Measurements from ENCODE around the gene PHGDH.

The PHGDH gene

DNA sequence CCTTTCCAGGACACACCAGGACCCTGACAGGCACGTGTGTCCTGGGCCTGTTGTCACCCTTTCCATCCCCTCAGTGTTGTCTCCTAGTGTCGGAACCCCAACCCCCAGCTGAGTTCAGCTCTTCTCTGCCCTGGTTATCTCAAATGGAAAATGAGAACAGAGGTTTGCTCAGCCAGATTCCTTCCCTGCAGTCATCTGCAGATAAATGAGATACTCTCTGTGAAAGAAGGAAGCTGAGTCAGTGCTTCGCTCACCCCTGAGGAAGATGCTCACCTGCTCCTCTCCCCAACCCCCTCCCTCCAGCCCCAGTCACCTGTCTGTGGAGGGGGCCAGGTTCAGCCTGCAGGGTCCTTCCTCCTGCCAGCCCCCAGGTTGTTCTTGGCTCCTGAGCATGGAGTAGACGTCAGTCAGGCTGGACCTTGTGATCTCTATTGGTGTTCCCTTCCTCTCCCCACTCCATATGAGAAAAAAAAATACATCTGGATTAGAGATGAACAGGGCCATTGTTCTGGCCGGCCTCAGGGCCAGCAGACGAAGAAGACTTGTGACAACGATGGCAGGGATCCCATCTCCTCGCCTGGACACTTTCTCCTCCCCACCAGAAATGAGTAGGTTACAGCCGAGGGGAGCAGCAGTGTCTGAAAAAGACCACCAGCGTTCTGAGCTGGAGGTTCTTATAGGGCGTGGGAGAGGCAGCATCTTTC is 20.9 kb downstream of the PHGDH start:
- no peak for FAIRE-seq

DNA sequence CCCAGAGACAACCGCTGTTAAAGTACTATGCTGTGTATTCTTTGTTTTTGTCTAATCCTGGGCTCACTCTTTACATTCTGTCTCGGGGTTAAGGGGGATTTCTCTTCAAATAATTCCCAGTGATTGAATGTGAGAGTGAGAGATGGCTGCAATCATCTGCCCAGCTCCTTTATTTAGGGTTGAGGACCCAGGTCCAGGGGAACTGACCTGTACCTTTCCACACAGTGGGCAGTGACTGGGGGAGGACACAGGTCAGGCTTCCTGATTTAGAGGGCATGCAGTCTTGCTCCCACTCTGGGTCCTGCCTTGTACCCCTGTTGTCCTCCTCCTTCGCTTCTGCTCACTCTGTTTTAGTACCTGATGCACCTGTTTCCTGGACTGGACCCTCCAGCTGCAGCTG is 22.0 kb downstream of the PHGDH start:
- no peak for FAIRE-seq

DNA sequence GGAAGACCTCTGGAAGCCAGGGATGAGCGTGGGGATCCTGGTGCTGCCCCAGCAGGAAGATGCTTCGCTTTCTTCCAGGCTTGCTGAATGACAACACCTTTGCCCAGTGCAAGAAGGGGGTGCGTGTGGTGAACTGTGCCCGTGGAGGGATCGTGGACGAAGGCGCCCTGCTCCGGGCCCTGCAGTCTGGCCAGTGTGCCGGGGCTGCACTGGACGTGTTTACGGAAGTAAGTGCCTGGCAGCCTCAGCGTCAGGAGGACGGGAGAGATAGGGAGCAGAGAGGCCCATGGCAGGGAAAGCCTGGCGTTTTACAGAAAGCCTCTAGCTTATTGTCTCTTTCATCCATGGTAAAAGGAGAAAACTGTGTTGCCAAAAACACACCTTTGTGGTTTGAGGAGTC is 23.5 kb downstream of the PHGDH start:
- no peak for FAIRE-seq

DNA sequence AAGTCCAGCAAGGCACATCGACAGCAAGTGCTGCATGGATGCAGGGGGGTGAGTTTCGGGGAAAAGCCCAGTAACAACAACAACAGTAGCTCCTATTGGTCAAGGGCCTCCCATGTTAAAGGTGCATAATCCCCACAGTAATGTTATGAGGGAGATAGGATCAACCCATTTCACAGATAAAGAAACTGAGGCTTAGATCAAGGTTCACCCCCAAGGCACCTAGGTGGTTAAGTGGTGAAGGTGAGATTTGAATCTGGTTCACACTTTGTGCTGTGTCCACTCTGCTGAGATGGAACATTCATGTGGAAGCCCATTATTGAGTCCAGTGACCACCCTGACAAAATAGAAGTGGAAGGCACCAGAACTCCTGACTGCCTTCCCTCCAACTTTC is 24.9 kb downstream of the PHGDH start:
- no peak for FAIRE-seq

DNA sequence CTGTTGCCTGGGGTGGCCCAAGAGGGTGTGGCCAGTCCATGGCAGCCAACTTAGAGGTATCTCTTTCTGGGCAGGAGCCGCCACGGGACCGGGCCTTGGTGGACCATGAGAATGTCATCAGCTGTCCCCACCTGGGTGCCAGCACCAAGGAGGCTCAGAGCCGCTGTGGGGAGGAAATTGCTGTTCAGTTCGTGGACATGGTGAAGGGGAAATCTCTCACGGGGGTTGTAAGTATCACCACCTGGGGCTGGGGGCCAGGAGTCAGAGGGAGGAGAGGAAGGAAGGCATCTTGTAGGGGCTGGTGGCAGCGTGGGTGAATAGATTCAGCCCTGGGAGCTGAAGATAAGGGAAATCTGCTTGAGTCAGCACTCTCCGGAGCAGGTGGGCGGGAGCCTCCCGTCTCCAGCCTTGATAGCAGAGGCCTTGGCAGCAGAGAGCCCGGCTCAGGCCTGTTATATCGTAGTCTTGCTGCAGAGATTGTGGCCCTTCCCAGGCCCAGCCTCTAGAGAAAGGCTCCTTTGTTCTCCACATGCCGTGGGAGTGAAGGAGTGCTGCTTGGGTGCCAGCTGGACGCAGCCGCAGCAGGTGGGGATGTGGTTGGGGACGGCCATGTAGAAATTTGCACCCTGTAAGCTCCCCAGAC is 25.4 kb downstream of the PHGDH start:
- no peak for FAIRE-seq

DNA sequence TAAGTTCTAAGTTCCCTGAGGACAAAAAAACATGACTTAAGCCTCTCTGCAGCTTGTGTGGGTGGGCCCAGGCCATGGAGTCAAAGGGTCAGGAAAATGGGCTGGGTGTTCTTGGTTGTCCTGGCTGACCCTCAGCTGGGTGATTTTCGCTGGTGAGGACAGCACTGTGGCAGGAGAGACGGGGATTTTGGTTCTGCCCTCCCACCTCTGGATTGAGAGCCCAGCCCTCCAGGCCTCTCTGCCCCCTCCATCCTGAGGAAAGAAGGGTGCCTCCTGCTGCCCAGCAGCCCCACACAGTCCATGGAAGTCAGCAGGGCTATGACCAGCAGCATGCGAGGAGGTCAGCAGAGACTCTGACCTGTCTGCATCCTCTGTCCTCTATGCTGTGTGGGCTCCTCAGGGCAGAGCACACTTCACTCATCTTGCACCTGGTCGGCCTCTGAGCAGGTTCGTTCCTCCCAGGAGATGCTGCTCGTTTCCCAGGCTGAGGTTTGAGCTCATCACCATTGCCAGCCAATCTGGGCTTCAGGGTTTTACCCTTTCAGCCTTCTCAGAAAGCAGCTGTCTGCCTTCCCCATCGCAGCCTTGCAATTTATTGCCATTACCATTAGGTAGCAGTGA is 26.5 kb downstream of the PHGDH start:
- no peak for FAIRE-seq

DNA sequence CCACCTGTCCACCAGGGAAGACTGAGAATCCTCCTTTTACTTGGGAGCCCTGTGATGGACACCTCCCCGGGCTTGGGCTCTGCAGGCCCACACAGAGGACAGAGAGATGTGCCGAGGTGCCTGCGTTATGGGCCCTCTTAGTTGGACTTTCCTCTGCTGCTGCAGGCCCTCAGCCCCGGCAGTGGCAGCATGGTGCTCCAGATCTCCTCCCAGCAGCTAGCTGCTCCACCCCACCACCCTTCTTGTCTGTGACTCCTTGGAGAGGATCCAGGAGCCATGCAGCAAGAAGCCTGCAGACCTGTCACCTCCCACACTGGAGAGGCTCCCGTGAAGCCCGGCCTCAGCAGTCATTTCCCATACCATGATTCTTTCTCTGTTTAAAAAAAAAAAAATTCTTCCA is 27.4 kb downstream of the PHGDH start:
- FAIRE-seq = no peak

DNA sequence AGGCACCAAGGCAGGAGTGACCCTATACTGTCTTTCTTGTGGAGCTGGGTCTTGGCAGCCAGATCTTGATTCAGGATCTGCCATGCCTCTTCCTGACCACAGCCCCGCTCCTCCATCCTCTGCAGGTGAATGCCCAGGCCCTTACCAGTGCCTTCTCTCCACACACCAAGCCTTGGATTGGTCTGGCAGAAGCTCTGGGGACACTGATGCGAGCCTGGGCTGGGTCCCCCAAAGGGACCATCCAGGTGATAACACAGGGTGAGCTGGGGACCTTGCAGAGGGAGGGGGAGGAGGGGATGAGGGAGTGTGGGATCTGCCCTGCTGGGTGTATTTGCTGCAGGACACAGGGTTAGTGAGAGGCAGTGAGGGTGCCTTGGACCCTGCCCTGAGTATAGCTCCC is 28.5 kb downstream of the PHGDH start:
- no peak for FAIRE-seq

DNA sequence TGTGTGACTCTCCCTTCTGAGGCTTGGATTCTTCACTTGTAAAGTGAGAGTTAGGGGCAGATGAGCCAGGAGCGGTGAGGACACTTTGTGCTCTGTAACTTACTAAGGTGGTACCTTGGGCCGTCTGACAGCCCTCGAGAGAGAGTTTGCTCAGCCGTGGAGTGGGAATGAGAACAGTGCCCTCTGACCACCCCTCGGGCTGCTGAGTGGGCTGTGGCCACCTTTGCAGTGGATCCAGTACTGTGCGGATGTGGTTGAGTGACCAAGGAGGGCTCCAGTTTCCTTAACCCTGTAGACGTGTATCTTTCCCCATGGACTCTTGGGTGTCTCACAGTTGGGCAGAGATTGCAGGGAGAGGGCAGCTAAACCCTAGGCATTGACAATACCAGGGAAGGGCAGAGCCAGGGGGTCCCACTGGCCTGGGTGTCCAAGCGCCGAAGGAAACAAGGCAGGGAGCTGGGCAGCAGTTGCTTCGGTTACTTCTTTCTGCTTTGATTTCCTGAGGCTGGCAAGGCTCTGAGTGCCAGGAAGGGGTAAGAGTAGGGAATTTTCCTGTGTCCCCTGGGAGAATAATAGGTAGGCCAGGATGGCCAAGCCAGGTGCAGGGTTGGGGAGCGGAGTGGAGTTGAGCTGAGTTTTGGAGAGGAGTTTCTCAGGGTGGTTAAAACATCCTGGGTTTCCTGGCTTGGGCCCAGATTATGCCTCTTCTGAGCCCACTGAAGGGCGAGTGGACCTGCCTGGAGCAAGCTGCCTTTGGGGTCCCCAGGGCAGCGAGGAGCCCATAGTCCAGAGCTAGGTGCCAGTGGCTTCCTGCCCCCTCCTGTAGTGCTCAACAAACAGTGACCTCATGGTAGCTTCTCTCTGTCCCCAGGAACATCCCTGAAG is 29.4 kb downstream of the PHGDH start:
- FAIRE-seq = no peak

DNA sequence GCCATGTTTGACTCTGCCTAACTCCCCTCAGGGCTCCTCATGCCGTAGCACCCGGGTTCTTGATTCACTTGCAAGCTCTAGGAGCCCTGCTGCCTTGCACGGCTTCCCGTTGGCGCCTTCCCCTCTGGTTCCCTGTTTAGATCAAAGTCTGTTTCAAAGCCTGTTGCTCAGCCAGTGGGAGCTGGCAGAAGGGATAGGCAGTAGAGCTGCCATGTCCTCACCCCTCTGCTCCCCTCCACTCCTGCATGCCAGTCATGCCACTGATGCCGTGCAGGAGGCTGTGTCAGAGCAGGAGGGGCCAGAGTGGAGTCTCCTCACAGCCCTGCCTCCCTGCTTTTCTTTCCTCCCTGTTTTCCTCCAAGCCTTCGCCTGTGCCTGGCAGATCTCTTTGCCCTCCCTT is 30.5 kb downstream of the PHGDH start:
- FAIRE-seq = no peak

DNA sequence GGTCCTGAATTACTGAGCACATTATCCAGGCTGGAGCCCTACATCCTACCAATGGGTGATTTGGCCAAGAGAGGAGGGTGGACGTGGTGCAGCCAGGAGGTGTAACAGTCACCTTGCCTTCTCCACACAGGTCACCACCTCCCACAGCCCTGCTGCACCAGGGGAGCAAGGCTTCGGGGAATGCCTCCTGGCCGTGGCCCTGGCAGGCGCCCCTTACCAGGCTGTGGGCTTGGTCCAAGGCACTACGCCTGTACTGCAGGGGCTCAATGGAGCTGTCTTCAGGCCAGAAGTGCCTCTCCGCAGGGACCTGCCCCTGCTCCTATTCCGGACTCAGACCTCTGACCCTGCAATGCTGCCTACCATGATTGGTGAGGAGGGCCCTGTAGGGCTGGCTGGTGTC is 30.9 kb downstream of the PHGDH start:
- FAIRE-seq = no peak

DNA sequence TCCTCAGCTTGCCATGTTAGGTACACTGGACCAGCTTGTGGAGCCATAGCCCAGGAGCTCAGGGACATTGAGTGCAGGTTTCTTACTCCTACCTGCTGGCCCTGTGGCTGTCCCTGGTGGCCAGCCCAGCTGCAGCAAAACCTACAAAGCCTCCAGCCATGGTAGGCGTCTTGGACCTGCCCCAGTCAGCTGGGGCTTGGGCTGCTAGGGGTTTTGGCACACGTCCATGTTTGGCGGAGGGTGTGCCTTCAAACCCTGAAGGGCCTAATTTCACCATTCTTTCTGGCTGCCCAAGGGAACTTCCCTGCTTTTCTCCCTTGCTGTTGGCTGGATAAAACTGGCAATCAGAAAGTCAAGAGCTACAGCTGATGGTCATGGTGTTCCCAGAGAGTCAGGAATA is 31.6 kb downstream of the PHGDH start:
- no peak for FAIRE-seq

DNA sequence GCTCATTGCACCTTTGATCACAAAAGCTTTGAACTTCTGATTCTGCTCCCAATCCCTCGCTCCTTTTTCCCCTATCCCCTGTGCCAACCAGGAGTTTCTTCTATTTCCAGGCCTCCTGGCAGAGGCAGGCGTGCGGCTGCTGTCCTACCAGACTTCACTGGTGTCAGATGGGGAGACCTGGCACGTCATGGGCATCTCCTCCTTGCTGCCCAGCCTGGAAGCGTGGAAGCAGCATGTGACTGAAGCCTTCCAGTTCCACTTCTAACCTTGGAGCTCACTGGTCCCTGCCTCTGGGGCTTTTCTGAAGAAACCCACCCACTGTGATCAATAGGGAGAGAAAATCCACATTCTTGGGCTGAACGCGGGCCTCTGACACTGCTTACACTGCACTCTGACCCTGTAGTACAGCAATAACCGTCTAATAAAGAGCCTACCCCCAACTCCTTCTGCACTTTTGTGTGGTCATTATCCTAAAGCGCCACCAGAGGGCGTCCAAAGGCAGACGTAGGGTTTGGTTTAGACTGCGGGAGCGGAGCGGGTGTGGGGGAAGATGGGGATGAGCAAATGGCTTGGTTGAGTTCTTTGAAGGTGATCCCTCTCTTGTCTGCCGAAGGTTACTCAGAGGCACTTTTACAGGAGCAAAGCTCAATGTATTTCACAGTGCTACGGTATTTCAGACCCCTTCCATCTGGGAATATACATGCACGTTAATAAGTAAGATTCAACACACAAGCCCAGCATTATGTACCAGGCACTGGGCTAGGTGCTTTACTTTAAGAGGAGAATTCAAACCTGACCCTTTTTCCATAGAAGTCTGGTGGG is 32.3 kb downstream of the PHGDH start:
- FAIRE-seq = peak; percentile 14

DNA sequence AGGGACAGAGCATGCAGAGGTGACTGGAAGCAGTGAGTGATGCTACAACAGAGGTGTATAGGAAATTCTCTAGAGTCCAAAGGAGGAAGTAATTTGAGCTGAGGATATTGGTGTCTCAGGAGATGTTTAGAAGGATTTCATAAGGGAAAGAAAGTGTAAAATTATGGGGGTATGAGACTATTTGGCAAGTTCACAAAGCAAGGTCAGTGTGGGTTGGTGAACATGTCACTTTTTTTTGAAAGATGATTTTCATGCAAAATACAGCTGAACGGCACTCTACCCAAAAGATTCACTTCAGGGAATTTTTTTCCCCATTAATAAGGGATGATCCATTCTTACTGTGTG is 32.8 kb downstream of the PHGDH start:
- FAIRE-seq = no peak

DNA sequence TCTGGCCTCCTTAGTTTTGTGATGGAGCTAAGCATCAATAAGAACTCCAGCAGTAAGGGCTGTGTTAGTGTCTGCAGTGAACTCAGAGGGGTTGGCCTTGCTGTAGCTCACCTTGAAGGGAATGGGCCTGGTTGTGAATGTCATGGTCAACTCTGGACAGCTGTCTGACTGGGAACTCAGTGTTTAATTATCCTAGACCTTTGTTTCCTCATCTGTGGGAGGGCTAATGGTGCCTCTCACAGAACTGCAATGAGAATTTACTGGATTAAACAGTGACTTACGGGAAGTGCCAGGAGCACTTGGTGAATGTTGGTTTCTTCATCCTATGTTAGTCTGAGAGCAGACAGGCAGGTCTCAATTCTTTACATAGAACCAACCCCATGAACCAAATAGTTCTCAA is 33.3 kb downstream of the PHGDH start:
- FAIRE-seq = no peak

DNA sequence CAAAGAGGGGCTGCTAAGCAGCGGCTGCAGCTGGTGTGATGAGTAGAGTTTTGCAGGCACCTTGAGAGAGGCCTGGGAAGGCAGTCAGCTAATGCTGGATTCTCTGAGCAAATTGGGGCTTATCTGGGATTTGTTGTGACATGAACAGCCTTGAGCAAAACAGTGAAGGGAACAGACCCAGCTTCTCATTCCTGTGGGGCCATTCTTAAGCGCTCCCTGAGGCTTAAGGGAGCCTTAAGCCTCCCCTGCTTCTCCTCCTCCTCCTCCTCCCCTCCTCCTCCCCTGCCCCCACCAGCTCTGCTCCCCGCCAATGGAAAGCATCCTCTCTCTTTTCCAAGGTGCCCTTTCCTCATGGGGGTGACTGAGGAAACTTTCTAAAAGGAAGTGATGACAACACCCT is 35.7 kb downstream of the PHGDH start:
- no peak for FAIRE-seq

DNA sequence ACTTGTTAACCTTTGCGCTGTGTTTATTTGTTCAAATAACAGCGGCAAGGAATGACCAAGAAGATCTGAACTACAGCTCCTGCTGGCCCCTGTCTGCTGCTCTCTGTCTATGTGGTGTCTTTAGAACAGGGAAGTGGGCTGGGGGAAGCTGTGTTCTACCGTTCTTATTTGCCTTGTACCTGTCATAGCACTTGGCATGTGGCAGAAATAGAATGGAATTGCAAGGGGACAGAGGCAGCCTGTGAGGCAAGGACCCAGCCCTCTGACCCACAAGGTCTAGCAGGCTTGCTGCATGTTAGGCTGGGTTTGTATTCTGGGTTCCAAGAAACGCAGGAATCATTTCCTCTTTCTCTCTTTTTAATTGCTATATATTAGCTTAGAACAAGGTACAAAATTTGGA is 36.3 kb downstream of the PHGDH start:
- FAIRE-seq = no peak

DNA sequence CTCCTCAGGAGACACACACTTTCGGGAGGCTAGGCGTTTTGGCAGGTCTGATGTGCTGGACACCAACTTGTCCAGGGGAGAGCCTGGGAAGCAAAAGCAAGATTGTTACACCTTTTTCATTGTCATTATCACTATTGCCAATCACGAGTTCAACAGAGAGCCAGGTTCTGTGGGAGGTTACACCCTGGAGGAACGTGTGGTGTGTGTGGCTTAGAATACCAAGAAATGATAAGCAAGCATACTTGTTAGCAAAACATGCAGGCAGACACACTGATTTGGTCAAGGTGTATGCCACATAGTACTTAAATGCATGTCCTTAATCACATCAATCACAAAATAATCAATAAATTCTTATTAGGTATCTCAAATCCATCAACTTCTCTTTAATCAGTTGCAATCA is 40.9 kb downstream of the PHGDH start:
- no peak for FAIRE-seq

DNA sequence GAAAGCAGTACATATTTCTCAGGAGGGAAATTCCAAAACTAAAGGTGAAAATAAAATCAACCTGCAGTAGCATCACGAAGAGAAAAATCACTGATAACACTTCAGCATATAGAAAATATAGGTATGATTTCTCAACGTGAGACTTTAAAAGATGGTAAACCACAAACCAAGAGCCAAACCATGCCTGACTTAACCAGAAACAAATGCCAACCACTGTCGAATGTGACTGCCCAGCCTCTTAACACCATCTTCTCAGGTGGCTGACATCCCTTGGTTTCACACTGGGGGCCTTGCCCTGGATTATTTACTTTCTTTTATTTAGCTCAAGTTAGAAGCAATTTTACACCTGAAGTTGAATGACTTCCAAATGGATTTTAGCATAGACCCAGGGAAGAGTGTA is 46.9 kb downstream of the PHGDH start:
- no peak for FAIRE-seq

DNA sequence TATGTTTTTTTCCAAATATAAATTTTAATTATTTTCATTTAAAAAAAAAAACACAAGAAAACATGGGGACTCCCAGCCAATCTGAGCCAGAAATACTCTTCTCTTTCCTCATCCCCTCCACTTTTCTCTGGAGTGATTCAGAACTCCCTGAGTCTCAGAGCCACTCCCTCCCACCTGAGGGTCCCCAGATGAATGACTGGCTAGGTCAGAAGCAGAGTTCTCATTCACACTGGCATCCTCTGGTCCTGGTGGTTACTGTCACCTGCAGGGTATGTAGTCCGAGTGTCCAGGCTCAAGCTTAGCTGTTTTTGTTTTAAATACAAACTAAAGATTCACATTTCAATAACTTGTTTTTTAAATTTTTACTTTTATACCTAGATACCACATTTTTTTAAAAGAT is 50.7 kb downstream of the PHGDH start:
- FAIRE-seq = no peak

DNA sequence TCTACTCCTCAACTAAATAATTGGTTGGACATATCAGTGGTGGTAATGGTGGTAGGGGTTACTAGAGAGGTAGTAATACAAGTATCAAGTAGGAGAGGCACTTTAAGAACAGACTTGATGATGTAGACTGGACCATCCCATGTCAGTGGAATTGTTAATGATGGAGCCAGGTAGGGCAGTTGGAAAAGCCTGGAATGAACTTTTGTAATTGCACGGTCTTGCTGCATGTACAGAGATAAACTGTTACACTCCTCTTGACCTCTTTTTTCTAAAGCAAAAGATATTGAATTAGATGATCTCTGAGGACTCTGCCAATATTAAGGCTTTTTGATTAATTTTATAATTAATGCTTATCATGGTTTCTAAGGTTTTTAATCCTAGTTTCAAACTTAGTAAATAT is 51.2 kb downstream of the PHGDH start:
- FAIRE-seq = no peak

DNA sequence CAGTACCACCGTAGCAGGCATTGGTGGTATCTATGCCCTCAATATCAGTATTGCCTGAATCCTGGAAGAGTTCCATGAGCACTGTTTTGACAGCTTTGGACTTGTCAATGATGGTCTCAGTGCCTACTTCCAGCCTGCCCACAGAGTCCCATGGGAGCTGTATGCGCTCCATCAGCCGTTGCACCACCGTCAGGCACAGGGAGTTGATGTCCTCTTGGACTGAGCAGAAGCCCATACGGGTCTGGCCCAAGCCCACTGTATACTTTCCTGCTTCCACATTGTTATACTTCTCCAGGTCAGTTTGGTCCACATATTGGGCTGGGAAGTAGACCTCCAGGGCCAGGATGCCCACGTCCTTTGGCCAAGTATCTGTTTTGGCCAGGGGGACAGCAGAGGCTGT is 52.5 kb downstream of the PHGDH start:
- no peak for FAIRE-seq

DNA sequence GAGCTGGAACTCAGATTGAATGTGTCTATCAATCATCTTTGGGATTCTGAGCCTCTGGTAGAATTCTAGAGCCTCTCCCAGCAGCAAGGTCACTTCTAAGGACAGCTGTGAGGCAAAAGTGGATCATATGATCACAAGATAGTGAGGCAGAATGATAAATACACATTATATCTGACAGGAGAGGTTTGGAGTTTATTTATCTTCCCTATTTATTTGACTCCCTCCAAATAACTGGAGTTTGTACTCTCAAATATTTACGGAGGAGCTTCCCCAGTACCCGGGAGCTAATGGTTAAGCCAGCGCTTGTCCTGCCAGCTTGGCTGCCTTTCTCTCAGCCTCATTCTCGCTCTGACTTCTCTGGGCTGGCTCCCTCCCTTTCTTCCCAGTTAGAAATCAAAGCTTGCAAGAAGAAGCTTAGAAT is 54.6 kb downstream of the PHGDH start:
- no peak for FAIRE-seq

All from A204.1 (cell line).